Lower leg skin (tissue), 4 donors: ENCODE results near the gene CHRM4. TPM values are rescaled to one million over a fixed set of nuclear protein-coding genes. Genes with fewer than 3 reads are reported as not detected.
"Not testable (repeated sequence)": the region's sequence is repeated elsewhere in the genome, so short reads cannot be mapped to it uniquely, and the experiment has no call there.

Experiments
- DNase-seq, 2 donors: peaks; one replicate each; pipeline ENCODE4 v3.0.0-alpha.2; 2019; ENCODE audit warnings: low spot score in 2 of 2
- H3K4me3 ChIP-seq: fragments of 200-600 bp; sonication (generic); 2 replicates; pipeline ENCODE4 v1.5.1; 2017; ENCODE audit warnings: mild to moderate bottlenecking, low read depth; ENCODE audit not compliant: poor library complexity, severe bottlenecking
- CTCF ChIP-seq, 3 donors: fragments of 450-650 bp; IDR thresholded peaks; one replicate each; pipeline ENCODE4 v1.5.1; 2016; ENCODE audit warnings: antibody characterized with exemption in 3 of 3, mild to moderate bottlenecking in 3 of 3, moderate library complexity in 2 of 3
- POLR2A ChIP-seq, 2 donors: fragments of 450-650 bp; IDR thresholded peaks; one replicate each; pipeline ENCODE4 v1.6.1; 2016 to 2017; ENCODE audit warnings: antibody characterized with exemption in 2 of 2, mild to moderate bottlenecking in 1 of 2, moderate library complexity in 1 of 2
- WGBS, 2 donors: methylation state at CpG; one replicate each; pipeline ENCODE4 v1.1.5; 2018; 5-methylcytosine and 5-hydroxymethylcytosine counted together
- intact Hi-C: fragments of 100-400 bp; cut with DNase I; formaldehyde crosslinking; loops from one replicate; pipeline ENCODE4 v1.15.0; 2023; ENCODE audit warnings: low total_unique reads
- total RNA-seq, 4 donors: library from RNA; depleted of rRNA; stranded (reverse); fragments of >200 nt; gene quantifications; one replicate each; pipeline ENCODE4 v1.1.0, GENCODE V29; 2016

CHRM4 gene
- total RNA-seq, 4 donors from 2014 or later = 1.2 to 8.1 (median 3.3) TPM

- intact Hi-C loops = no loop called here
- WGBS, 2 donors = 78 to 83% methylated on average over 7 of the region's 7 CpGs
- no peak for DNase-seq
- H3K4me3 ChIP-seq = no peak overlapping the region
- TF ChIP-seq CTCF (IDR thresholded peaks at IDR 0.05) = no peak
- no peak for TF ChIP-seq POLR2A (IDR thresholded peaks at IDR 0.05)
Measured at GRCh38 chr11:46383404-46383758, 8.2 kb downstream of the CHRM4 start.

- no peak for TF ChIP-seq CTCF (IDR thresholded peaks at IDR 0.05)
- TF ChIP-seq POLR2A (IDR thresholded peaks at IDR 0.05) = no peak
- no peak overlapping the region for H3K4me3 ChIP-seq
- intact Hi-C loops = no loop called here
- DNase-seq = no peak
- 61 to 67% methylated on average over 10 to 16 of the region's 18 CpGs for WGBS, 2 donors
Measured at GRCh38 chr11:46382646-46383403, 8.8 kb downstream of the CHRM4 start.

- no peak for TF ChIP-seq POLR2A (IDR thresholded peaks at IDR 0.05)
- TF ChIP-seq CTCF (IDR thresholded peaks at IDR 0.05) = no peak
- 2 to 3% methylated on average over 43 to 55 of the region's 66 CpGs for WGBS, 2 donors
- no peak overlapping the region for H3K4me3 ChIP-seq
- no peak for DNase-seq
- intact Hi-C loops = no loop called here
Measured at GRCh38 chr11:46381819-46382645, 9.5 kb downstream of the CHRM4 start.

GRCh38 chr11:46381048-46381818 lies 10.3 kb downstream of the CHRM4 start, which contains the start of gene MDK:
Gene MDK, plus strand, starts transcription at chr11:46381669. Its CDS starts 389 bp downstream, at chr11:46382058.
- no peak for TF ChIP-seq POLR2A (IDR thresholded peaks at IDR 0.05)
- no peak for TF ChIP-seq CTCF (IDR thresholded peaks at IDR 0.05)
- 1% methylated on average over 15 to 26 of the region's 96 CpGs for WGBS, 2 donors
- no peak for DNase-seq
- H3K4me3 ChIP-seq = peak within 1 kb of the TSS; percentile 62
- intact Hi-C loops = no loop called here

GRCh38 chr11:46380340-46381047 lies 11.1 kb downstream of the CHRM4 start:
- WGBS, 2 donors = 1% methylated on average over 41 to 45 of the region's 45 CpGs
- peak; percentile 38 to 95 for DNase-seq
- intact Hi-C loops = no loop called here
- TF ChIP-seq CTCF (IDR thresholded peaks at IDR 0.05) (no peak), POLR2A (IDR thresholded peaks at IDR 0.05) (no peak)
- peak overlapping the region; percentile 62 for H3K4me3 ChIP-seq

- H3K4me3 ChIP-seq, intact Hi-C loops, DNase-seq: not testable (repeated sequence)
- WGBS, 2 donors = 59 to 71% methylated on average over 13 to 21 of the region's 36 CpGs
Measured at GRCh38 chr11:46379482-46380293, 11.9 kb downstream of the CHRM4 start.
